Endothelial cell of umbilical vein (primary cell): ENCODE measurements around the gene GRAMD1A. TPM values are rescaled to one million over a fixed set of nuclear protein-coding genes. Genes with fewer than 3 reads are reported as not detected.

Source experiments
- BruUV-seq: library from RNA; stranded (reverse); fragments of 400-500 nt; replicated peaks from 2 replicates; lab custom pipeline; 2021; lab: Mats Ljungman, UMichigan
- CTCF ChIA-PET: fragments of 300-600, 350-600 bp; sonication (Branson Sonifier 250); formaldehyde crosslinking; loops from one replicate; lab custom pipeline; 2021; ENCODE audit warnings: antibody characterized with exemption, inconsistent platforms; lab: Charles Lee
- POLR2A ChIA-PET: fragments of 300-600, 350-600 bp; sonication (Branson Sonifier 250); formaldehyde crosslinking; loops from one replicate; lab custom pipeline; 2021; ENCODE audit warnings: antibody characterized with exemption, inconsistent platforms; lab: Charles Lee
- DNase-seq: peaks from one replicate; pipeline ENCODE4 v3.0.0-alpha.2; 2011; ENCODE audit warnings: low read depth, low spot score
- FAIRE-seq: peaks from 2 replicates; lab custom pipeline; 2011; peaks lifted over from hg19 to GRCh38; lab: Jason Lieb, UNC
- H2AFZ ChIP-seq: 2 replicates; pipeline ENCODE4 v1.6.0; 2012; ENCODE audit warnings: low read depth, low read length, control low read depth, inconsistent platforms
- H3K27ac ChIP-seq: 2 replicates; pipeline ENCODE4 v1.5.1; 2011; ENCODE audit warnings: low read depth, mild to moderate bottlenecking, control low read depth, low read length, moderate library complexity; ENCODE audit not compliant: insufficient read depth
- H3K27me3 ChIP-seq, 2 experiments: 2 replicates each; pipeline versions ENCODE4 v1.6.0 to v1.6.1; 2011; ENCODE audit warnings: low read length in 2 of 2, mixed read lengths in 1 of 2; ENCODE audit not compliant: control insufficient read depth in 2 of 2, insufficient read depth in 2 of 2
- H3K36me3 ChIP-seq, 2 experiments: 2 replicates in 1 of 2; 3 replicates in 1 of 2; pipeline ENCODE4 v1.5.1; 2011; ENCODE audit warnings: low read length in 2 of 2, mild to moderate bottlenecking in 1 of 2, moderate library complexity in 1 of 2; ENCODE audit not compliant: control insufficient read depth in 2 of 2, insufficient read depth in 2 of 2; ENCODE audit errors: extremely low read depth in 1 of 2
- H3K4me1 ChIP-seq: 3 replicates; pipeline ENCODE4 v1.5.1; 2011; ENCODE audit warnings: mild to moderate bottlenecking, low read length; ENCODE audit not compliant: control insufficient read depth, insufficient read depth; ENCODE audit errors: extremely low read depth
- H3K4me2 ChIP-seq: 2 replicates; pipeline ENCODE4 v1.6.1; 2011; ENCODE audit warnings: low read length, control low read depth, mixed read lengths; ENCODE audit not compliant: insufficient read depth
- H3K4me3 ChIP-seq, 3 experiments: fragments of 200-600 bp in 1 of 3; sonication (generic), shearing (Covaris generic) in 1 of 3; replicated peaks in 1 of 3; 2 replicates each; pipeline ENCODE4 v1.5.1; 2011 to 2016; ENCODE audit warnings: control low read depth in 3 of 3, low read length in 3 of 3, mild to moderate bottlenecking in 2 of 3, inconsistent platforms in 1 of 3, low read depth in 1 of 3, moderate library complexity in 1 of 3; ENCODE audit not compliant: insufficient read depth in 1 of 3
- H3K79me2 ChIP-seq: 2 replicates; pipeline ENCODE4 v1.6.0; 2012; ENCODE audit warnings: low read length, inconsistent platforms; ENCODE audit not compliant: control insufficient read depth, insufficient read depth
- H3K9ac ChIP-seq: replicated peaks from 2 replicates; pipeline ENCODE3; 2011; ENCODE audit warnings: low read length, control low read depth; ENCODE audit not compliant: insufficient read depth; ENCODE audit errors: extremely low read depth
- H3K9me1 ChIP-seq: replicated peaks from 3 replicates; pipeline ENCODE4 v1.6.0; 2011; ENCODE audit warnings: mild to moderate bottlenecking, low read length; ENCODE audit not compliant: control insufficient read depth, insufficient read depth; ENCODE audit errors: extremely low read depth
- H3K9me3 ChIP-seq: replicated peaks from 2 replicates; pipeline ENCODE4 v1.5.1; 2012; ENCODE audit warnings: low read length, inconsistent platforms; ENCODE audit not compliant: control insufficient read depth, insufficient read depth
- H4K20me1 ChIP-seq: replicated peaks from 2 replicates; pipeline ENCODE3; 2011; ENCODE audit warnings: mild to moderate bottlenecking, low read length; ENCODE audit not compliant: control insufficient read depth, insufficient read depth; ENCODE audit errors: extremely low read depth
- EZH2 ChIP-seq: IDR thresholded peaks from 2 replicates; pipeline ENCODE4 v1.6.1; 2012; ENCODE audit warnings: borderline replicate concordance, low read depth, mild to moderate bottlenecking, moderate library complexity, low read length, inconsistent platforms; ENCODE audit not compliant: severe bottlenecking
- FOS ChIP-seq: IDR thresholded peaks from 2 replicates; pipeline ENCODE4 v1.6.1; 2011; ENCODE audit warnings: mild to moderate bottlenecking, low read length, moderate library complexity, borderline replicate concordance; ENCODE audit not compliant: insufficient read depth
- GATA2 ChIP-seq: IDR thresholded peaks from 2 replicates; pipeline ENCODE4 v1.7.0; 2011; ENCODE audit warnings: low read depth, mild to moderate bottlenecking, moderate library complexity, mixed read lengths, low read length; ENCODE audit not compliant: insufficient read length, insufficient read depth
- JUN ChIP-seq: IDR thresholded peaks from 2 replicates; pipeline ENCODE4 v1.6.1; 2011; ENCODE audit warnings: borderline replicate concordance, low read depth; ENCODE audit not compliant: insufficient read length, insufficient read depth
- MYC ChIP-seq: IDR thresholded peaks from one replicate; pipeline ENCODE4 v1.6.1; 2011; ENCODE audit warnings: mild to moderate bottlenecking, low read depth, low read length
- POLR2A ChIP-seq: IDR thresholded peaks from 2 replicates; pipeline ENCODE4 v1.6.1; 2012; ENCODE audit warnings: low read depth, mild to moderate bottlenecking, control low read depth, low read length
- POLR2AphosphoS5 ChIP-seq: IDR thresholded peaks from 2 replicates; pipeline ENCODE4 v1.6.1; 2012; ENCODE audit warnings: low read depth, mild to moderate bottlenecking, control low read depth, low read length, moderate library complexity; ENCODE audit not compliant: insufficient read depth
- dilution Hi-C: fragments of 300-500 bp; cut with MboI; formaldehyde crosslinking; loops from one replicate; pipeline ENCODE4 v1.15.0; 2019; ENCODE audit warnings: low sequenced_read_pairs; ENCODE audit not compliant: extremely low pct_ligation_motif_present
- intact Hi-C: fragments of 100-400 bp; cut with micrococcal nuclease; formaldehyde crosslinking; loops from one replicate; pipeline ENCODE4 v1.10.0; 2022
- polyA plus RNA-seq, 4 experiments: library from polyadenylated mRNA; depleted of rRNA in 3 of 4; stranded (reverse) in 3 of 4; unstranded in 1 of 4; fragments of >200 nt; gene quantifications; 2 replicates each; pipeline versions ENCODE4 v1.2.1 to v1.2.3, GENCODE V29; 2011 to 2012; ENCODE audit warnings: missing spikeins in 1 of 4
- total RNA-seq: library from RNA; stranded (reverse); gene quantifications from 2 replicates; pipeline ENCODE4 v1.2.3, GENCODE V29; 2021
- TF ChIP-seq, protein P1 (sequence below), 2 donors: IDR thresholded peaks; 1 replicate in 1 of 2; 2 replicates in 1 of 2; pipeline ENCODE4 v1.5.1; 2011; ENCODE audit warnings: low read length in 2 of 2, mild to moderate bottlenecking in 2 of 2, moderate library complexity in 2 of 2, control low read depth in 1 of 2, inconsistent platforms in 1 of 2, low read depth in 1 of 2; ENCODE audit not compliant: insufficient read depth in 1 of 2; ENCODE audit errors: extremely low read depth in 1 of 2
- TF ChIP-seq, protein P2 (sequence below): IDR thresholded peaks from 2 replicates; pipeline ENCODE4 v1.6.1; 2011; ENCODE audit not compliant: insufficient read depth, insufficient read length

Gene GRAMD1A
- total and polyA plus RNA-seq, 2 donors (not counting 3 experiments of a cell fraction or from before 2014, with no cell fraction given): 127 to 130 TPM

DNA sequence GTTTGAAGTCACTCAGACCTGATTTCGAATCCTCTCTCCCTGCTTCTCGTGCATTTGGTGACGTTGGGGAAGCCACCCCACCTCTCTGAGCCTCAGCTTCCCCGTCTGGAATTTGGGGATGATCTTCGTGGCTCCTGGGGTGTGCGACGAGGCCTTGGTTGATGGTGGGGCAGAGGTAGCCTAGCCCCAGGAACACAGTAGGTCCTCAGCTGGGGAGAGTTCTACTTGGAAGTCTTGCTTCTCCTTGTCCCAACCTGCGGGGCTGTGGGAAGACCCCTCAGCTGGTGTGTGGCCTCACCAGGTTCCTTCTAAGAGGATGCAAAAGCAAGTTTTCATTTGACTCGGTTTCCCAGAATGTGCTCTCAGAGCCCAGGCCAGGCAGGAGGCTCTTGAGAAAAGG, 54.5 kb downstream of the GRAMD1A start:
- H2AFZ ChIP-seq: no peak overlapping the region
- POLR2A ChIA-PET: no interaction called here
- no peak overlapping the region for H3K27ac ChIP-seq
- no peak for DNase-seq
- no peak for FAIRE-seq
- no peaks in the 10 kb centered on the region for H3K79me2 ChIP-seq
- CTCF ChIA-PET: interaction anchor here (0.8 to 4.4 kb wide), 4 partner anchors 9 to 81 kb away, joined by 3 to 35 read pairs (median 6); no protein-coding TSS in a partner anchor
- no peak for TF ChIP-seq JUN
- no peak for TF ChIP-seq MYC
- TF ChIP-seq POLR2A: no peak
- TF ChIP-seq, protein P1, sequence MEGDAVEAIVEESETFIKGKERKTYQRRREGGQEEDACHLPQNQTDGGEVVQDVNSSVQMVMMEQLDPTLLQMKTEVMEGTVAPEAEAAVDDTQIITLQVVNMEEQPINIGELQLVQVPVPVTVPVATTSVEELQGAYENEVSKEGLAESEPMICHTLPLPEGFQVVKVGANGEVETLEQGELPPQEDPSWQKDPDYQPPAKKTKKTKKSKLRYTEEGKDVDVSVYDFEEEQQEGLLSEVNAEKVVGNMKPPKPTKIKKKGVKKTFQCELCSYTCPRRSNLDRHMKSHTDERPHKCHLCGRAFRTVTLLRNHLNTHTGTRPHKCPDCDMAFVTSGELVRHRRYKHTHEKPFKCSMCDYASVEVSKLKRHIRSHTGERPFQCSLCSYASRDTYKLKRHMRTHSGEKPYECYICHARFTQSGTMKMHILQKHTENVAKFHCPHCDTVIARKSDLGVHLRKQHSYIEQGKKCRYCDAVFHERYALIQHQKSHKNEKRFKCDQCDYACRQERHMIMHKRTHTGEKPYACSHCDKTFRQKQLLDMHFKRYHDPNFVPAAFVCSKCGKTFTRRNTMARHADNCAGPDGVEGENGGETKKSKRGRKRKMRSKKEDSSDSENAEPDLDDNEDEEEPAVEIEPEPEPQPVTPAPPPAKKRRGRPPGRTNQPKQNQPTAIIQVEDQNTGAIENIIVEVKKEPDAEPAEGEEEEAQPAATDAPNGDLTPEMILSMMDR (IDR thresholded peaks at IDR 0.05; ENCODE audit: extremely low read depth in 1 of 2, insufficient read depth in 1 of 2, low read depth in 1 of 2, low read length in 2 of 2): no peak
- TF ChIP-seq GATA2: no peak
- TF ChIP-seq, protein P2, sequence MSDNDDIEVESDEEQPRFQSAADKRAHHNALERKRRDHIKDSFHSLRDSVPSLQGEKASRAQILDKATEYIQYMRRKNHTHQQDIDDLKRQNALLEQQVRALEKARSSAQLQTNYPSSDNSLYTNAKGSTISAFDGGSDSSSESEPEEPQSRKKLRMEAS: no peak
- no peak for TF ChIP-seq POLR2AphosphoS5
- no peak for TF ChIP-seq FOS
- no peak for TF ChIP-seq EZH2
- intact Hi-C loops: no loop called here
- dilution Hi-C loops: no loop called here
- H3K36me3 ChIP-seq: no peaks in the 10 kb centered on the region
- no peaks in the 10 kb centered on the region for H3K4me1 ChIP-seq
- H3K9ac ChIP-seq: no peak overlapping the region
- H4K20me1 ChIP-seq: no peaks in the 10 kb centered on the region
- H3K9me1 ChIP-seq: no peaks in the 10 kb centered on the region
- no TSS peak for BruUV-seq
- H3K4me2 ChIP-seq: no peak overlapping the region
- H3K27me3 ChIP-seq: peaks cover 0 to 3% of the 10 kb centered on the region in 2 experiments
- no peaks in the 10 kb centered on the region for H3K9me3 ChIP-seq
- H3K4me3 ChIP-seq: no peak overlapping the region
